Caco-2 (cell line): Measurements from ENCODE around the gene CAPRIN2. TPM values are rescaled to one million over a fixed set of nuclear protein-coding genes. Genes with fewer than 3 reads are reported as not detected.

ENCODE experiments used
- BruUV-seq: library from RNA; stranded (reverse); fragments of 400-500 nt; replicated peaks from 2 replicates; lab custom pipeline; 2021; lab: Mats Ljungman, UMichigan
- CTCF ChIA-PET: fragments of 300-600 bp; sonication (Branson Sonifier 250); formaldehyde crosslinking; loops from one replicate; lab custom pipeline; 2022; ENCODE audit warnings: antibody characterized with exemption; lab: Charles Lee
- POLR2A ChIA-PET: fragments of 300-600 bp; sonication (Branson Sonifier 250); formaldehyde crosslinking; loops from one replicate; lab custom pipeline; 2022; ENCODE audit warnings: antibody characterized with exemption; lab: Charles Lee
- DNase-seq, 2 experiments: peaks; one replicate each; pipeline versions ENCODE4 v3.0.0 to v3.0.0-alpha.2; 2020 to 2022
- H3K27me3 ChIP-seq: replicated peaks from 2 replicates; pipeline ENCODE4 v1.6.0; 2011; ENCODE audit warnings: low read length; ENCODE audit not compliant: control insufficient read depth, insufficient read depth
- H3K36me3 ChIP-seq: 2 replicates; pipeline ENCODE4 v1.5.1; 2011; ENCODE audit warnings: low read length; ENCODE audit not compliant: control insufficient read depth, insufficient read depth
- H3K4me1 ChIP-seq: fragments of 250-450 bp; sonication (Bioruptor Pico); 2 replicates; pipeline ENCODE4 v1.5.1; 2020; ENCODE audit warnings: mild to moderate bottlenecking
- H3K4me3 ChIP-seq: 2 replicates; pipeline ENCODE4 v1.5.1; 2011; ENCODE audit warnings: low read depth, mild to moderate bottlenecking, control low read depth, low read length
- H3K9me3 ChIP-seq: fragments of 250-450 bp; sonication (Bioruptor Pico); 2 replicates; pipeline ENCODE4 v1.5.1; 2020; ENCODE audit warnings: mild to moderate bottlenecking, moderate library complexity
- H3K27ac Mint-ChIP-seq: one replicate; pipeline ENCODE4 v1.8.0; 2022; ENCODE audit warnings: mixed read lengths; ENCODE audit not compliant: unreplicated experiment
- H3K27me3 Mint-ChIP-seq: one replicate; pipeline ENCODE4 v1.8.0; 2022; ENCODE audit warnings: mixed read lengths; ENCODE audit not compliant: insufficient read depth, unreplicated experiment
- H3K36me3 Mint-ChIP-seq: one replicate; pipeline ENCODE4 v1.8.0; 2022; ENCODE audit warnings: mild to moderate bottlenecking, mixed read lengths; ENCODE audit not compliant: insufficient read depth, unreplicated experiment
- H3K4me1 Mint-ChIP-seq: one replicate; pipeline ENCODE4 v1.8.0; 2022; ENCODE audit warnings: low read depth, mixed read lengths; ENCODE audit not compliant: unreplicated experiment
- H3K4me3 Mint-ChIP-seq: one replicate; pipeline ENCODE4 v1.8.0; 2022; ENCODE audit warnings: mild to moderate bottlenecking, moderate library complexity, mixed read lengths; ENCODE audit not compliant: unreplicated experiment
- H3K9me3 Mint-ChIP-seq: one replicate; pipeline ENCODE4 v1.8.0; 2022; ENCODE audit warnings: mixed read lengths; ENCODE audit not compliant: unreplicated experiment
- CTCF ChIP-seq, 2 experiments: fragments of 200-600 bp in 1 of 2; IDR thresholded peaks; 1 replicate in 1 of 2; 2 replicates in 1 of 2; pipeline versions ENCODE4 v1.5.1 to v1.8.0; 2011 to 2022; ENCODE audit warnings: antibody characterized with exemption in 1 of 2, control low read depth in 1 of 2, inconsistent platforms in 1 of 2, low read depth in 1 of 2, low read length in 1 of 2, mild to moderate bottlenecking in 1 of 2, moderate library complexity in 1 of 2; ENCODE audit not compliant: insufficient read depth in 1 of 2, severe bottlenecking in 1 of 2, unreplicated experiment in 1 of 2
- intact Hi-C: fragments of 100-400 bp; cut with micrococcal nuclease; formaldehyde crosslinking; loops from one replicate; pipeline ENCODE4 v1.10.0; 2022; ENCODE audit not compliant: unreplicated experiment
- total RNA-seq: library from RNA; stranded (reverse); gene quantifications from 2 replicates; pipeline ENCODE4 v1.2.3, GENCODE V29; 2022

CAPRIN2 gene
- total RNA-seq, 1 experiment from 2014 or later = 19.6 TPM

GRCh38 chr12:30792085-30792484 lies 37.3 kb upstream of the CAPRIN2 start:
- peaks cover 13% of the 10 kb centered on the region for H3K9me3 Mint-ChIP-seq
- POLR2A ChIA-PET = no interaction called here
- no peaks in the 10 kb centered on the region for H3K36me3 Mint-ChIP-seq

GRCh38 chr12:30788754-30789153 lies 34.0 kb upstream of the CAPRIN2 start:
- peaks cover 14% of the 10 kb centered on the region for H3K4me1 Mint-ChIP-seq
- no peak overlapping the region for H3K4me3 Mint-ChIP-seq
- POLR2A ChIA-PET = no interaction called here

More at GRCh38 chr12:30792085-30792484, 37.3 kb upstream of the CAPRIN2 start:
- Histone ChIP-seq H3K4me1 (peaks cover 36% of the 10 kb centered on the region), H3K4me3 (no peak overlapping the region), H3K9me3 (no peaks in the 10 kb centered on the region), H3K27me3 (no peaks in the 10 kb centered on the region), H3K36me3 (no peaks in the 10 kb centered on the region)
- Mint-ChIP-seq H3K27ac (no peak overlapping the region), H3K4me1 (peaks cover 23% of the 10 kb centered on the region), H3K27me3 (no peaks in the 10 kb centered on the region), H3K4me3 (no peak overlapping the region)
- no TSS peak for BruUV-seq
- CTCF ChIA-PET = no interaction called here
- intact Hi-C loops = loop anchor here (10.0 kb wide), 1 partner anchor 287 kb away; no protein-coding TSS in a partner anchor
- TF ChIP-seq CTCF (IDR thresholded peaks at IDR 0.05; ENCODE audit: insufficient read depth in 1 of 2, low read depth in 1 of 2, low read length in 1 of 2, severe bottlenecking in 1 of 2, unreplicated experiment in 1 of 2) = no peak
- no peak for DNase-seq

GRCh38 chr12:30785630-30786029 lies 30.9 kb upstream of the CAPRIN2 start:
- peaks cover 3% of the 10 kb centered on the region for H3K4me1 Mint-ChIP-seq
- H3K4me1 ChIP-seq = peaks cover 2% of the 10 kb centered on the region; the same call in 1 of the 2 replicates
- no peaks in the 10 kb centered on the region for H3K27me3 Mint-ChIP-seq
- DNase-seq = no peak
- BruUV-seq = no TSS peak
- H3K9me3 Mint-ChIP-seq = peaks cover 45% of the 10 kb centered on the region
- CTCF ChIA-PET = no interaction called here
- no peak overlapping the region for H3K4me3 Mint-ChIP-seq
- intact Hi-C loops = no loop called here
- H3K36me3 ChIP-seq = no peaks in the 10 kb centered on the region
- H3K36me3 Mint-ChIP-seq = no peaks in the 10 kb centered on the region
- H3K27ac Mint-ChIP-seq = no peak overlapping the region
- POLR2A ChIA-PET = no interaction called here
- no peak overlapping the region for H3K4me3 ChIP-seq
- TF ChIP-seq CTCF (IDR thresholded peaks at IDR 0.05; ENCODE audit: insufficient read depth in 1 of 2, low read depth in 1 of 2, low read length in 1 of 2, severe bottlenecking in 1 of 2, unreplicated experiment in 1 of 2) = no peak
- peaks cover 9% of the 10 kb centered on the region for H3K9me3 ChIP-seq
- no peaks in the 10 kb centered on the region for H3K27me3 ChIP-seq

More at GRCh38 chr12:30788754-30789153, 34.0 kb upstream of the CAPRIN2 start:
- Mint-ChIP-seq H3K27ac (no peak overlapping the region), H3K27me3 (no peaks in the 10 kb centered on the region), H3K9me3 (peaks cover 36% of the 10 kb centered on the region), H3K36me3 (no peaks in the 10 kb centered on the region)
- Histone ChIP-seq H3K4me1 (peaks cover 19% of the 10 kb centered on the region; the same call in 1 of the 2 replicates), H3K36me3 (no peaks in the 10 kb centered on the region), H3K9me3 (peaks cover 6% of the 10 kb centered on the region; the same call in 1 of the 2 replicates), H3K27me3 (no peaks in the 10 kb centered on the region), H3K4me3 (no peak overlapping the region)
- TF ChIP-seq CTCF (IDR thresholded peaks at IDR 0.05; ENCODE audit: insufficient read depth in 1 of 2, low read depth in 1 of 2, low read length in 1 of 2, severe bottlenecking in 1 of 2, unreplicated experiment in 1 of 2) = no peak
- no peak for DNase-seq
- intact Hi-C loops = no loop called here
- CTCF ChIA-PET = interaction anchor here (0.6 kb wide), 1 partner anchor 34 kb away, joined by 3 read pairs; no protein-coding TSS in a partner anchor
- no TSS peak for BruUV-seq
